Measurements from ENCODE around the gene SBF2. TPM values are rescaled to one million over a fixed set of nuclear protein-coding genes. Genes with fewer than 3 reads are reported as not detected.

Gene SBF2
- total and polyA plus RNA-seq, 9 of the 15 experiments (the other 6 are each of a cell fraction or from before 2014, with no cell fraction given) = 0.80 to 9.5 (median 5.0) TPM

DNA sequence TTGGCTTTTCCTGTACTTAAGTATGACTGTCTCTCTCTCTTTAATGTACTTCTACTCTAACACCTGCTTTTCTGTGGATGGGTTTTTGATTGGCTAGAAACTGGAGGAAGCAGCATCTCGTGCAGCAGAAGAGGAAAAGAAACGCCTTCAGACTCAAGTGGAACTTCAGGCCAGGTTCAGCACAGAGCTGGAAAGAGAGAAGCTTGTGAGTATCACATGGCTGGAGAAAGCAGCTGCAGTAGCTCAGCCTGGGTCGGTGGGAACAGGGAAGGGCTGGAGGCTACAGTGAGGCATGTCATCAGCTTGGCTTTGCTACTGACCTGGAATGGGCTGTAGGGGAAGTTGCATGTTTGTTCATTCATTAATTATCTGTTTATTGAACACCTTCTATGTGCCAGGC, 555.9 kb downstream of the SBF2 start:
- H3K4me1 ChIP-seq (replicated peaks in 1 of 2; ENCODE audit: control insufficient read depth in 2 of 2, insufficient read depth in 2 of 2, low read length in 2 of 2) = no peaks in the 10 kb centered on the region
- H3K9me1 ChIP-seq (ENCODE audit: control insufficient read depth, insufficient read depth, low read length) = no peaks in the 10 kb centered on the region
- intact Hi-C loops (cut with micrococcal nuclease) = no loop called here
- in situ Hi-C loops (cut with MboI) = no loop called here
- no TSS peak for BruUV-seq (replicated peaks)
- 32% methylated on average over 3 of the region's 3 CpGs for WGBS (ENCODE audit: insufficient coverage, low coverage, missing lambda C conversion rate)
- no peak overlapping the region for H2AFZ ChIP-seq (ENCODE audit: low read depth, low read length)
- TF ChIP-seq, protein P1, sequence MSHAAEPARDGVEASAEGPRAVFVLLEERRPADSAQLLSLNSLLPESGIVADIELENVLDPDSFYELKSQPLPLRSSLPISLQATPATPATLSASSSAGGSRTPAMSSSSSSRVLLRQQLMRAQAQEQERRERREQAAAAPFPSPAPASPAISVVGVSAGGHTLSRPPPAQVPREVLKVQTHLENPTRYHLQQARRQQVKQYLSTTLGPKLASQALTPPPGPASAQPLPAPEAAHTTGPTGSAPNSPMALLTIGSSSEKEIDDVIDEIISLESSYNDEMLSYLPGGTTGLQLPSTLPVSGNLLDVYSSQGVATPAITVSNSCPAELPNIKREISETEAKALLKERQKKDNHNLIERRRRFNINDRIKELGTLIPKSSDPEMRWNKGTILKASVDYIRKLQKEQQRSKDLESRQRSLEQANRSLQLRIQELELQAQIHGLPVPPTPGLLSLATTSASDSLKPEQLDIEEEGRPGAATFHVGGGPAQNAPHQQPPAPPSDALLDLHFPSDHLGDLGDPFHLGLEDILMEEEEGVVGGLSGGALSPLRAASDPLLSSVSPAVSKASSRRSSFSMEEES (CRISPR knock-in tag; IDR thresholded peaks at IDR 0.05) = no peak
- TF ChIP-seq SMARCA5 (IDR thresholded peaks at IDR 0.05) = no peak
- TF ChIP-seq ZNF79 (CRISPR knock-in tag; IDR thresholded peaks at IDR 0.05; ENCODE audit: low read depth) = no peak
- no peak for TF ChIP-seq STAG1 (CRISPR knock-in tag; IDR thresholded peaks at IDR 0.05; ENCODE audit: borderline replicate concordance)
- TF ChIP-seq MAZ (CRISPR knock-in tag; conservative IDR thresholded peaks at IDR 0.05 in 1 of 2, IDR thresholded peaks at IDR 0.05 in 1 of 2) = no peak
- TF ChIP-seq, protein P2, sequence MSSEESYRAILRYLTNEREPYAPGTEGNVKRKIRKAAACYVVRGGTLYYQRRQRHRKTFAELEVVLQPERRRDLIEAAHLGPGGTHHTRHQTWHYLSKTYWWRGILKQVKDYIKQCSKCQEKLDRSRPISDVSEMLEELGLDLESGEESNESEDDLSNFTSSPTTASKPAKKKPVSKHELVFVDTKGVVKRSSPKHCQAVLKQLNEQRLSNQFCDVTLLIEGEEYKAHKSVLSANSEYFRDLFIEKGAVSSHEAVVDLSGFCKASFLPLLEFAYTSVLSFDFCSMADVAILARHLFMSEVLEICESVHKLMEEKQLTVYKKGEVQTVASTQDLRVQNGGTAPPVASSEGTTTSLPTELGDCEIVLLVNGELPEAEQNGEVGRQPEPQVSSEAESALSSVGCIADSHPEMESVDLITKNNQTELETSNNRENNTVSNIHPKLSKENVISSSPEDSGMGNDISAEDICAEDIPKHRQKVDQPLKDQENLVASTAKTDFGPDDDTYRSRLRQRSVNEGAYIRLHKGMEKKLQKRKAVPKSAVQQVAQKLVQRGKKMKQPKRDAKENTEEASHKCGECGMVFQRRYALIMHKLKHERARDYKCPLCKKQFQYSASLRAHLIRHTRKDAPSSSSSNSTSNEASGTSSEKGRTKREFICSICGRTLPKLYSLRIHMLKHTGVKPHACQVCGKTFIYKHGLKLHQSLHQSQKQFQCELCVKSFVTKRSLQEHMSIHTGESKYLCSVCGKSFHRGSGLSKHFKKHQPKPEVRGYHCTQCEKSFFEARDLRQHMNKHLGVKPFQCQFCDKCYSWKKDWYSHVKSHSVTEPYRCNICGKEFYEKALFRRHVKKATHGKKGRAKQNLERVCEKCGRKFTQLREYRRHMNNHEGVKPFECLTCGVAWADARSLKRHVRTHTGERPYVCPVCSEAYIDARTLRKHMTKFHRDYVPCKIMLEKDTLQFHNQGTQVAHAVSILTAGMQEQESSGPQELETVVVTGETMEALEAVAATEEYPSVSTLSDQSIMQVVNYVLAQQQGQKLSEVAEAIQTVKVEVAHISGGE (CRISPR knock-in tag; IDR thresholded peaks at IDR 0.05) = no peak
- no peak for TF ChIP-seq HNRNPK (IDR thresholded peaks at IDR 0.05; ENCODE audit: low read depth, low read length, poor library complexity, severe bottlenecking)
- no peak for TF ChIP-seq NUFIP1 (IDR thresholded peaks at IDR 0.05; ENCODE audit: partially characterized antibody)
- TF ChIP-seq, protein P3, sequence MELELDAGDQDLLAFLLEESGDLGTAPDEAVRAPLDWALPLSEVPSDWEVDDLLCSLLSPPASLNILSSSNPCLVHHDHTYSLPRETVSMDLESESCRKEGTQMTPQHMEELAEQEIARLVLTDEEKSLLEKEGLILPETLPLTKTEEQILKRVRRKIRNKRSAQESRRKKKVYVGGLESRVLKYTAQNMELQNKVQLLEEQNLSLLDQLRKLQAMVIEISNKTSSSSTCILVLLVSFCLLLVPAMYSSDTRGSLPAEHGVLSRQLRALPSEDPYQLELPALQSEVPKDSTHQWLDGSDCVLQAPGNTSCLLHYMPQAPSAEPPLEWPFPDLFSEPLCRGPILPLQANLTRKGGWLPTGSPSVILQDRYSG (tag; conservative IDR thresholded peaks at IDR 0.05; ENCODE audit: low read depth) = no peak
- no peak for TF ChIP-seq ZC3H8 (IDR thresholded peaks at IDR 0.05)
- TF ChIP-seq ETV1 (tag; conservative IDR thresholded peaks at IDR 0.05; ENCODE audit: low read depth) = no peak
- TF ChIP-seq ZNF75A (CRISPR knock-in tag; IDR thresholded peaks at IDR 0.05) = no peak
- no peak for TF ChIP-seq FOSL1 (tag; conservative IDR thresholded peaks at IDR 0.05)
- TF ChIP-seq, protein P4, sequence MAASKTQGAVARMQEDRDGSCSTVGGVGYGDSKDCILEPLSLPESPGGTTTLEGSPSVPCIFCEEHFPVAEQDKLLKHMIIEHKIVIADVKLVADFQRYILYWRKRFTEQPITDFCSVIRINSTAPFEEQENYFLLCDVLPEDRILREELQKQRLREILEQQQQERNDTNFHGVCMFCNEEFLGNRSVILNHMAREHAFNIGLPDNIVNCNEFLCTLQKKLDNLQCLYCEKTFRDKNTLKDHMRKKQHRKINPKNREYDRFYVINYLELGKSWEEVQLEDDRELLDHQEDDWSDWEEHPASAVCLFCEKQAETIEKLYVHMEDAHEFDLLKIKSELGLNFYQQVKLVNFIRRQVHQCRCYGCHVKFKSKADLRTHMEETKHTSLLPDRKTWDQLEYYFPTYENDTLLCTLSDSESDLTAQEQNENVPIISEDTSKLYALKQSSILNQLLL (CRISPR knock-in tag; IDR thresholded peaks at IDR 0.05; ENCODE audit: borderline replicate concordance) = no peak
- no peak for TF ChIP-seq ZNF584 (CRISPR knock-in tag; IDR thresholded peaks at IDR 0.05; ENCODE audit: low read depth)
- H3K4me2 ChIP-seq (ENCODE audit: insufficient read depth, low read length) = no peak overlapping the region
- no peaks in the 10 kb centered on the region for H3K79me2 ChIP-seq (ENCODE audit: control insufficient read depth, insufficient read depth, low read length)
- H3K9me3 ChIP-seq (replicated peaks; ENCODE audit: control insufficient read depth, insufficient read depth, low read depth, low read length) = peaks cover 7% of the 10 kb centered on the region
- no peaks in the 10 kb centered on the region for H4K20me1 ChIP-seq (replicated peaks; ENCODE audit: control insufficient read depth, insufficient read depth, low read length)
- DNase-seq (ENCODE audit: extremely low read depth in 1 of 4, low spot score in 3 of 4) = no peak
- no peak for FAIRE-seq
- no peak overlapping the region for H3K4me3 ChIP-seq
- CTCF ChIA-PET (ENCODE audit: low intra/inter-chr PET ratio) = no interaction called here
- no peaks in the 10 kb centered on the region for H3K27me3 ChIP-seq (ENCODE audit: control insufficient read depth in 2 of 2, insufficient read depth in 2 of 2, low read length in 2 of 2)
- H3K27ac ChIP-seq (ENCODE audit: extremely low read depth, low read depth, low read length) = no peak overlapping the region
- H3K9ac ChIP-seq (ENCODE audit: insufficient read depth in 1 of 2, low read depth in 2 of 2, low read length in 2 of 2) = no peak overlapping the region
- POLR2A ChIA-PET = no interaction called here
- ATAC-seq = no peak
- no peaks in the 10 kb centered on the region for H3K36me3 ChIP-seq (ENCODE audit: control insufficient read depth, insufficient read depth, low read length)
